Stimulated activated CD8-positive, alpha-beta memory T cell treated with anti-CD3 and anti-CD28 coated beads, Interleukin-15, amount 100 ng/mL, for 48 hours (primary cell): ENCODE measurements around the gene LCOR.
"Not testable (repeated sequence)": the region's sequence is repeated elsewhere in the genome, so short reads cannot be mapped to it uniquely, and the experiment has no call there.

Experiments
- DNase-seq, 2 donors: peaks; one replicate each; pipeline ENCODE4 v3.0.0-alpha.2; 2020; ENCODE audit warnings: low read depth in 2 of 2

LCOR gene

GRCh38 chr10:96831867-96832720 is at the start of gene LCOR:
TSS of gene LCOR (plus strand) at chr10:96832298. CDS start at chr10:96949058, 116,760 bp downstream.
- peak; percentile 79 for DNase-seq

- DNase-seq: no peak
Observed at GRCh38 chr10:96784253-96784652, 47.8 kb upstream of the LCOR start.

- DNase-seq: no peak
Observed at GRCh38 chr10:96789571-96790108, 42.5 kb upstream of the LCOR start.

- no peak for DNase-seq
Observed at GRCh38 chr10:96791902-96792301, 40.2 kb upstream of the LCOR start.

GRCh38 chr10:96794836-96795733 is 37.0 kb upstream of the LCOR start:
- no peak for DNase-seq

- no peak for DNase-seq
Observed at GRCh38 chr10:96797485-96797884, 34.6 kb upstream of the LCOR start.

- no peak for DNase-seq
Observed at GRCh38 chr10:96803288-96803664, 28.8 kb upstream of the LCOR start.

GRCh38 chr10:96814264-96814663 is 17.8 kb upstream of the LCOR start:
- no peak for DNase-seq

GRCh38 chr10:96818971-96819370 is 13.1 kb upstream of the LCOR start:
- not testable (repeated sequence) for DNase-seq

GRCh38 chr10:96820765-96821164 is 11.3 kb upstream of the LCOR start:
- no peak for DNase-seq

GRCh38 chr10:96826438-96826837 is 5.7 kb upstream of the LCOR start:
- no peak for DNase-seq

GRCh38 chr10:96828609-96829008 is 3.5 kb upstream of the LCOR start:
- DNase-seq: no peak

GRCh38 chr10:96829029-96829773 is 2.9 kb upstream of the LCOR start:
- DNase-seq: no peak

GRCh38 chr10:96830511-96831199 is 1.4 kb upstream of the LCOR start:
- peak; percentile 53 to 67 for DNase-seq

GRCh38 chr10:96831200-96831866 is 765 bp upstream of the LCOR start:
- DNase-seq: no peak

GRCh38 chr10:96832721-96833219 is 672 bp downstream of the LCOR start:
- peak; percentile 78 to 80 for DNase-seq

- DNase-seq: no peak
Observed at GRCh38 chr10:96833220-96834001, 1.3 kb downstream of the LCOR start.

GRCh38 chr10:96834120-96834519 is 2.0 kb downstream of the LCOR start:
- no peak for DNase-seq

- DNase-seq: no peak
Observed at GRCh38 chr10:96835899-96836298, 3.8 kb downstream of the LCOR start.

- no peak for DNase-seq
Observed at GRCh38 chr10:96838529-96838928, 6.4 kb downstream of the LCOR start.
